ENCODE measurements around the gene MYOM1.
"Not testable (repeated sequence)": the region's sequence is repeated elsewhere in the genome, so short reads cannot be mapped to it uniquely, and the experiment has no call there.

MYOM1 gene

DNA sequence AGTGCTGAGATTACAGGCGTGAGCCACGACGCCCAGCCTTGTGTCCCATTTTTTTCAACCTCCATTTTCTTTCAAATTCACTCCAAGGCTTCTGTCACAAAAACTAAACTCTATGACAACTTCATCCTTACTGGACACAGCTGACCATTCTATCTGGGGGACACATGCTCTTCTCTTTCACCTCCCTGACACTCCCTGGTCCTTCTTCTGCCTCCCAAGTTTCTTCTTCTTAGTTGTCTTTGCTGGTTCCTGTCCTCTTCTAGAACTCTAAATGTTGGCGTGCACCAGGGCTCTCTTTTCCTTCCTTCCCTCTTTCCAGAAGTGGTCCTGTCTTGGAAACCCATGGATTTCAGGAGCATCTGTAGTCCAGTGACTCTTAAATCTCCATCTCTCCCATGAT is 166.7 kb downstream of the MYOM1 start:
- DNase-seq = no peak

- DNase-seq = no peak
Measured at GRCh38 chr18:3052411-3052758, 167.4 kb downstream of the MYOM1 start.

DNA sequence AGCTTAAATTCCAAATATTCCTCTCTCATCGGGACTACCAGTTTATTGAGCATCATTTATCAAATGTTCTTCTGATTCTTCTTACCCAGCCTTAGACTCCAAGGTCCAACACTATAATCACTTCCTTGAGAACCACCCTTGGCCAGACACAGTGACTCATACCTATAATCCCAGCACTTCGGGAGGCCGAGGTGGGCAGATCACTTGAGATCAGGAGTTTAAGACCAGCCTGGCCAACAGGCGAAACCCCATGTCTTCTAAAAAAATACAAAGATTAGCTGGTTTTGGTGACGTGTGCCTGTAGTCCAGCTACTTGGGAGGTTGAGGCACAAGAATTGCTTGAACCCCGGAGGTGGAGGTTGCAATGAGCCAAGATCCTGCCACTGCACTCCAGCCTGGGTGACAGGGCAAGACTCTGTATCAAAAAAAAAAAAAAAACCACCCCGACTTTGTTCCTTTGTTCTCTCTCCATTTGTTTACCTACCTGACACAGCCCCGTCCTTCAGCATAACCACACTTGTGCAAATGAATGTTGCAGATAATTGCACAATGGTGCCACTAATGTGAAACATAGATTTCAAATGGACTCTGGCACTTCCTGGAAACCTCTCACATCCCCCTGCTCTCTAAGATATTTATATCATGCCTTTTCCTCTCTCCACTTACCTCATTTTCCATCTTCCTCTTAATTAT is 167.9 kb downstream of the MYOM1 start:
- DNase-seq = no peak

- not testable (repeated sequence) for DNase-seq
Measured at GRCh38 chr18:3049897-3050454, 169.8 kb downstream of the MYOM1 start.

- no peak for DNase-seq
Measured at GRCh38 chr18:3048820-3049349, 170.9 kb downstream of the MYOM1 start.

GRCh38 chr18:3048121-3048520 is 171.6 kb downstream of the MYOM1 start:
- DNase-seq = no peak

GRCh38 chr18:3046216-3046808 is 173.5 kb downstream of the MYOM1 start:
- peak; percentile 74 for DNase-seq

DNA sequence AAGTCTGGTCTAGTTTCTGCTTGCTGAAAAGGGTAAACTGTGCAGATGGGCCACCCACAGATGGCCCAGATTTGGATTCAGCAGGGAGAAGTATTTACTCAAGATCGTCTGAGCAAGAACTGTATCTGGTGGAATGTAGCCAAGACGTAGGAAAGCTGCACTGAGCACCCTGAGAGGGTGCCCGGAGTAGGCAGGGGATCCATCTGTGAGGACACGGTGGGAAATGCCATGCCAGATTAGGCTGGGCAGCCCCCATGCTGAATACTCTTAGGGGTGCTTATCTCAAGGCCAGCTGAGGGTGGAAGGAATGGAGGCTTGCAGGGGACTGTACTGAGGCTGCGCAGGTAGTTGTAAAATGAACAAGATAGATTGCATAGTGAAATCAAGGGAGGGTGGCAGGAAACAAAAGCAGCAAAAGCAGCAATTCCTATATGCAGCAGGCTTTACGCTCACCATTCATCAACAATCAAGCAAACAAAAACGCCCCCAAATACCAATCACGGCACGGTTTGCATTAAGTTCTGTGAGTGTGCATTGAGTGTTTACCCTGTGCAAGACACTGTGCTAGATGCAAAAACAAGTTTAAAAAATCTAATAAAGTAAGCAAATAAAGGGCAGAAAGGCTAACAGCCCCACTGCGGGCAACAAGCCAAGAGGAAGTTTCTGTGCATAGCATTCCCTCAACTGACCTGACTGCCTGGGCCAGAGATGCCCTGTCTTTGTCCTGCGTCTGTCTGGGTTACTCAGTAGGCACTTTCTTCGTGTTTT is 174.7 kb downstream of the MYOM1 start:
- DNase-seq = no peak

DNA sequence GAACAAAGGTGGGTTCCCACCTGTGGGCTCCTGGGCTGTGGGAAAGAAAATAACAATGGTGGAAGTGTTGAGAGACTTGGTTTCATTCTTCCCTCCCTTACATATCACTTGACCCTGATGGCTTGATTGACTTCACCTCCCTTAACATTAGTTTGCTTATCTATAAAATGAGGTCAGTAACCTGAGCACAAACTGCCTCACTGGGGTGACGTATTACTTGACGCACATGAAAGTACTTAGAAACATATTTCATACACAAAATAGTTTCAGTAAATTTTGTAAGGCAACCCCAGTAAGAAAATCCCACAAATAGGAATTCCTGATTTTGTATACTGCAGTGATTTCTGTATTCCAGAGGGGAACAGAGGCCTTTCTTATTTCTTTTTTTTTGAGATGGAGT is 177.4 kb downstream of the MYOM1 start:
- DNase-seq = no peak

DNA sequence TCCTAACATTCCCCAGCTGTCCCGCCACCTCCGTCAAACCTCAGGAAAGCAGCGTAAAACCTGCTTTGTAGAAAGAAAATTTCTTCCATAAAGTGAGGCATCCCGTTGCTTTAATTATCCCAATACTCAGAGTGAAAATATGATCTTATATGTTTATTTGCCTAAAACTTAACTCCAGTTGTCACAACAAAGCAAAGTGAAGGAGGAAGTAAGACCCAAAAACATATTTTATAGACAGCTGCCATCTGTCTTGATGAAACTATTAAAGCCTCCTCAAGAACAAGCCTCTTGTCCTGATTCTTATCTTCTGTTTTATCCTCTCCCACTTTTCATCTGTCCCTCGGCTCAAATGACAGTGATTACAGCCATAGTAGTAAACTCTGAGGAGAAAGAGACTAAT is 177.9 kb downstream of the MYOM1 start:
- no peak for DNase-seq

GRCh38 chr18:3040881-3041280 is 178.9 kb downstream of the MYOM1 start:
- no peak for DNase-seq

GRCh38 chr18:3040173-3040572 is 179.6 kb downstream of the MYOM1 start:
- DNase-seq = peak; percentile 27

GRCh38 chr18:3037423-3037915 is 182.3 kb downstream of the MYOM1 start:
- DNase-seq = peak; percentile 75

- DNase-seq = no peak
Measured at GRCh38 chr18:3036108-3036507, 183.7 kb downstream of the MYOM1 start.

- no peak for DNase-seq
Measured at GRCh38 chr18:3035635-3036034, 184.1 kb downstream of the MYOM1 start.

DNA sequence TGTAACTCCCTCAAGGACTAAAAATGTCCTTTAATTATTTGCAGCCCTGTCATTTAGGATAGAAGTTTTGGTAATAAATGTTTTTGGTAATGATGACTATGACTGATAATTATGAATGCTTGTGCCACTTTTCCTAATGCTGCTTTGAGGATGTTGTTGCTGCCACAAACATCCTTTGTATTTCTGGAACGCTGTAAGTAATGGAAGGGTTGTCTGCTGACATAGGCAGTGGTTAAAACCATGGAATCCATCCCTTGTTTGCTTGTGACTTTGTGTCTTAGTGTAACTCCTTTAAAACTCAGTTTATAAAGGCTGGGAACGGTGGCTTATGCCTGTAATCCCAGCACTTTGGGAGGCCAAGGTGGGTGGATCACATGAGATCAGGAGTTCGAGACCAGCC is 187.0 kb downstream of the MYOM1 start:
- no peak for DNase-seq

GRCh38 chr18:3029215-3029952 is 190.4 kb downstream of the MYOM1 start:
- DNase-seq = no peak

- DNase-seq = not testable (repeated sequence)
Measured at GRCh38 chr18:3028115-3028514, 191.7 kb downstream of the MYOM1 start.

GRCh38 chr18:3027370-3027891 is 192.3 kb downstream of the MYOM1 start:
- DNase-seq = no peak

DNA sequence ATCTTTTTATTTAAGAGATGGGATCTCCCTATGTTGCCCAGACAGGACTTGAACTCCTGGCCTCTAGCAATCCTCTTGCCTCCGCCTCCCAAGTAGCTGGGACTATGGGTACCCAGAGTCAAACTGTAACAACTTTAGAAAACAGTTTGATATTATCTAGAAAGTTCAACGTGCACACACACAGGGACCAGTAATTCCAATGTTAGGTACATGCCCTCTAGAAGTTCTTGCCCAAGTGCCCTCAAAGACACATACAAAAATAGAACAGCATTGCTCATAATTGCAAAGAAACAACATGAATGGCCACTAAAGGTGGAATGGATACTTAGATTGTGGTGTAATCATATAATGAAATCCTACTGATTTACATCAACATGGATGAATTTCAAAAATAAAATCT is 194.2 kb downstream of the MYOM1 start:
- no peak for DNase-seq

DNA sequence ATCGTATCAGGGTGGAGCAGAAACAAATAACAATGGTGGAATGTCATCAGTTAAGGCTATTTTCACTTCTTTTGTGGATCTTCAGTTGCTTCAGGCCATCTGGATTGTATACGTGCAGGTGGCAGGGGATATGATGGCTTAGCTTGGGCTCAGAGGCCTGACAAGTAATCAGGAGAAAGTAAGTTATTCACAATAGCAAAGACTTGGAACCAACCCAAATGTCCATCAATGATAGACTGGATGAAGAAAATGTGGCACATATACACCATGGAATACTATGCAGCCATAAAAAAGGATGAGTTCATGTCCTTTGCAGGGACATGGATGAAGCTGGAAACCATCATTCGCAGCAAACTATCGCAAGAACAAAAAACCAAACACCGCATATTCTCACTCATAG is 196.2 kb downstream of the MYOM1 start:
- DNase-seq = not testable (repeated sequence)
